Measurements from ENCODE around the gene POLR1E.

POLR1E gene

GRCh38 chr9:37485389-37486255, at the start of gene POLR1E:
POLR1E (plus strand) TSS chr9:37485948; CDS start chr9:37486048, 100 bp downstream.
- DNase-seq = peak; percentile 71

- DNase-seq = no peak
These were observed 49.2 kb upstream of the POLR1E start for GRCh38 chr9:37436540-37436939.

DNA sequence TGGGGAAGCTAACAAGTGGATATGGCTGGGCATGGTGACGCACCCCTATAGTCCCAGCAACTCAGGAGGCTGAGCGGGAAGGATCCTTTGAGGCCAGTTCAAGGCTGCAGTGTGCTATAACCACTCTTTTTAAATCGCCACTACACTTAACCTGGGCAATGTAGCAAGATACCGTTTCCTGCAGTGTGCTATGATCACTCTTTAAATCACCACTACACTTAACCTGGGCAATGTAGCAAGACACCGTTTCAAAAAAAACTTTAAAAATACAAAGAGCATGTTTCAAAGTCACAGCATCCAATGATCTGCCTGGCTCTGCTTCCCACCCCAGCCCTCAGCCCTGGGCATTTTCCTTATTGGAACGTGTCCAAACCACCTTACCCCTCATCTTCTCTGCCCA, 48.7 kb upstream of the POLR1E start:
- no peak for DNase-seq

GRCh38 chr9:37437621-37438020, 48.1 kb upstream of the POLR1E start:
- DNase-seq = no peak

GRCh38 chr9:37438359-37438758, 47.4 kb upstream of the POLR1E start:
- DNase-seq = no peak

- no peak for DNase-seq
These were observed 43.9 kb upstream of the POLR1E start for GRCh38 chr9:37441776-37442370.

DNA sequence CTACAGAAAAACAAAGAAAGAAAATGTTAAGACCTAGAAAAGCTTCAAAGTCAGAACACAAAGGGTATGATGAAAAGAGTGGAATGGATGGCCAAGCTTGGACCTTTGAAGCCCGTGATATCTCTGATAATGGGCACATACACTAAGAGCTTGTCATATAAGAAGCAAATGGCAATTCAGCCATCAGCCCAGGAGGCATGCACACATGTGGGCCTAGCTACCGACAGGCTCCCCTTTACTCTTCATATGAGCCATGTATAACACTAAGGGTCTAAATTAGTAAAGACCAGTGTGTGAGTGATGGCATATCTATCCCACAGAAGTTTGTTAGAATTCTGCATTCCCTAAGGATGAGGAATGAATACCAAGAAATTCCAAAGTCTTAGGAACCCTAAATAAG, 43.2 kb upstream of the POLR1E start:
- DNase-seq = no peak

DNA sequence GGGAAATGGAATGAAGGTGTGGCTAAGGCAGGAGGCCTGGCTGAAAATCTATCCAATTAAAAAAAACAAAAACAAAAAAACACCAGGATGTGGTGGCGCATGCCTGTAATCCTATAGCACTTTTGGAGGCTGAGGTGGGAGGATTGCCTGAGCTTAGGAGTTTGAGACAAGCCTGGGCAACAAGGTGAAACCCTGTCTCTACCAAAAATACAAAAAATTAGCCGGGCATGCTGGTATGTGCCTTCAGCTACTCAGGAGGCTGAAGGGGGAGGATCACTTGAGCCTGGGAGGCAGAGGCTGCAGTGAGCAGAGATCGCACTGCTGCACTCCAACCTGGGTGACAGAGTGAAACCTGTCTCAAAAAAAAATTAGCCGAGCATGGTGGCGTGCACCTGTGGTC, 42.2 kb upstream of the POLR1E start:
- no peak for DNase-seq

DNA sequence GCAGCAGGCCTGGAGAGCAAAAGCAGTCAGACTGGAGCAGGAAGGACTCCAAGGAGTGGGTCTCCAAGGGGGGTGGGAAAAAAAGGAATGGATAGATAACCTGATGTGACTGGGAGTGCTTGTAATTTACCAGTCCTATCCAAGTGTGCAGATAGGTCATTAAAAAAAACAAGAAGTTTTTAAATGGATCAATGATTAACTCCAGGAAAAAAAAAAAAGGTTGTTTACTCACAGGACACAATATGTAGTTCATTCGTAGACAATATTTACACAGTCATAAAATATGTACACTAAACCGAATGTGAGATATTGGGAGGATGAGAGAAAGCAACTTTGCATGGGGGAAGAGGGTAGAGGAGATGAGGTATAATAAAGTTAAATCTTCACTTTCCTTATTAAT, 40.9 kb upstream of the POLR1E start:
- no peak for DNase-seq

GRCh38 chr9:37445832-37446231, 39.9 kb upstream of the POLR1E start:
- no peak for DNase-seq

GRCh38 chr9:37446401-37446800, 39.3 kb upstream of the POLR1E start:
- no peak for DNase-seq

DNA sequence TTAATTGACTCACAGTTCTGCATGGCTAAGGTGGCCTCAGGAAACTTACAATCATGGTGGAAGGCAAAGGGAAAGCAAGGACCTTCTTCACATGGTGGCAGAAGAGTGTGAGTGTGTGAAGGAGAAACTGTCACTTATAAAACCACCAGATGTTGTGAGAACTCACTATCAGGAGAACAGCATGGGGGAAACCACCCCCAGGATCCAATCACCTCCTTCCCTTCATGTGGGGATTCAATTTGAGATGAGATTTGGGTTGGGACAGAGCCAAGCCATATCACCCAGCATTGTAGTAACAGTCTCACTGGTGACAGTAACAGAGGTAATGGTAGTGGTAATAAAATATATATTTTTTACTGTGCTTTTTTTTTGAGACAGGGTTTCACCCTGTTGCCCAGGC, 38.6 kb upstream of the POLR1E start:
- no peak for DNase-seq

GRCh38 chr9:37449862-37450632, 35.7 kb upstream of the POLR1E start:
- DNase-seq = no peak

- DNase-seq = no peak
These were observed 34.1 kb upstream of the POLR1E start for GRCh38 chr9:37451628-37452027.

DNA sequence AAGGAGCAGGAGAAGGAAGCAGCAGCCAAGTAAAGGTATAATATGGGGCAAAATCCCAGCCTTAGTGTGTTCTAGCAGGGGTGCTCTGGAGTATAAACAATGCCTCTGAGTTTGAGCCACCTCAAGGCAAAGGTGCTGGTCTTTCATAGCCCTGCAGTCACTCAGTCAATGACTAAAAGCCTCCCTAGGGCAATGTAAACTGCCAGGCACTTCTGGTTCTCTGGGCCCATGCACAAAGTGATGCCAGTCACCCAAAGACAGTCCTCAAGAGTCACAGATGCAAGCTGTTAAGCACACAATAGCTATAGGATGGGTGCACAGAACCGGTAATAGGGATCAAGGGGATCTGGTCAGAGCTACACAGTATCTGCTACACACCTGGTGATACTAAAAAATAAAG, 33.1 kb upstream of the POLR1E start:
- DNase-seq = no peak

GRCh38 chr9:37453827-37454226, 31.9 kb upstream of the POLR1E start:
- peak; percentile 19 for DNase-seq

- DNase-seq = no peak
These were observed 31.5 kb upstream of the POLR1E start for GRCh38 chr9:37454238-37454637.

GRCh38 chr9:37455884-37456647, 29.7 kb upstream of the POLR1E start:
- no peak for DNase-seq

DNA sequence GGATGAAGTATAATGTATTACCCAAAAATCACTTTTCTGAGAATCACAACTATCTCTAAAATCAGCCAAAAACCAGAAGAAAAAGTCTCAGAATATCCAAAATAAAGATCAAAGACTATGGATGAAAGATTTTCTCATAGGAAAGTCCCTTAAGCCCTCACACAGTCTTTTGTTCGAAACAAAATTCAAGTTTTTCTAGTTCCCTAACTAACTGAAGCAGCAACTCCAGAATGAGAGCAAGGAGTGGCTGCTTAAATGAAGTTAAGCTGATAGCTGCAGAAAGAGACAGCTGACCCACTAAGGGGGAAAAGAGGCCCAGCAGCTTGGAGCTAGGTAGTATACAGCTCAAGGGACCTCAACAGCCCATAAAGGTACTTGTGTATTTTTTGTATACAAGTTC, 28.9 kb upstream of the POLR1E start:
- DNase-seq = no peak

DNA sequence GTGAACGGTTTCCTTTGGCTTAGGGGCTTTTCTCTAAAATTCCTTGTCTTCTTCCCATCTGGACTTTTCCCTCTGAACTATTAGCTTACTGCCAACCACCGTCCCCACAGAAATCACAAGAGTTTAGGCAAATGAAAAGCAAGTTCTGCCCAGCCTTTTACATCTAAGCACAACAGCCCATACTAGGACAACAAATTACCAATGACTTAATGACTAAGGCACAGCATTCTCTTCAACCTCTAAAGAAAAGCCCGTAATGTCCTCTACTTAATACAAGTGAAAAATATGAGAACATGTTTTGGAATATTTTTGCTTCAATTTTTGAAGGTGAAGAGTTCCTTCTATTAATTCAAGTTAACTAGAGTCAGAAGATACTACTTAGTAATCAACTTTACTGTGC, 21.7 kb upstream of the POLR1E start:
- no peak for DNase-seq

- peak; percentile 81 for DNase-seq
These were observed 21.1 kb upstream of the POLR1E start for GRCh38 chr9:37464426-37465248.

All from NCI-H2029 treated with DMSO at 0.1 percent for 48 hours (cell line).